GM12801 (cell line): ENCODE data around the gene IGFL1.

Source experiments
- TF ChIP-seq, protein P1 (sequence below): IDR thresholded peaks from one replicate; pipeline ENCODE4 v1.5.1; 2011; ENCODE audit warnings: control low read depth; ENCODE audit not compliant: insufficient read length; ENCODE audit errors: extremely low read depth

The IGFL1 gene

DNA sequence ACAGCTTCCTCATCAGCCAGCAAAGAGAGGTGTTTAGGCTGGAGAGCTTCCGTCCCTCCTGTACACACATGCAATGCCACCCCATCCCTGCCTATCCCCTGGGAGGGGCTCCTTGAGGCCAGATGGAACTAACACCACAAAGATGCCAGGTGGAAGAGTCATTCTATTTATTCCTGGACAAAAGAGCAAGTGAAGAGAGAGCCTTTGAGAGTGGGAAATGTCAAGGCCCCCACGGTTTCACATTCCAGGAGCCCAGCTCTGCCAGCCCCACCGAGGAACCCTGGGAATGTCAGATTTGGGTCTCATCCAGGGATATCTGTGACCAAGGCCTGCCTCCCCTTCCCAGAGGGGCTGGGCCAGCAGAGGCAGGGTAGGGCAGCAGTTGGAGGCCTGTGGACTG is 30.8 kb upstream of the IGFL1 start:
- TF ChIP-seq, protein P1, sequence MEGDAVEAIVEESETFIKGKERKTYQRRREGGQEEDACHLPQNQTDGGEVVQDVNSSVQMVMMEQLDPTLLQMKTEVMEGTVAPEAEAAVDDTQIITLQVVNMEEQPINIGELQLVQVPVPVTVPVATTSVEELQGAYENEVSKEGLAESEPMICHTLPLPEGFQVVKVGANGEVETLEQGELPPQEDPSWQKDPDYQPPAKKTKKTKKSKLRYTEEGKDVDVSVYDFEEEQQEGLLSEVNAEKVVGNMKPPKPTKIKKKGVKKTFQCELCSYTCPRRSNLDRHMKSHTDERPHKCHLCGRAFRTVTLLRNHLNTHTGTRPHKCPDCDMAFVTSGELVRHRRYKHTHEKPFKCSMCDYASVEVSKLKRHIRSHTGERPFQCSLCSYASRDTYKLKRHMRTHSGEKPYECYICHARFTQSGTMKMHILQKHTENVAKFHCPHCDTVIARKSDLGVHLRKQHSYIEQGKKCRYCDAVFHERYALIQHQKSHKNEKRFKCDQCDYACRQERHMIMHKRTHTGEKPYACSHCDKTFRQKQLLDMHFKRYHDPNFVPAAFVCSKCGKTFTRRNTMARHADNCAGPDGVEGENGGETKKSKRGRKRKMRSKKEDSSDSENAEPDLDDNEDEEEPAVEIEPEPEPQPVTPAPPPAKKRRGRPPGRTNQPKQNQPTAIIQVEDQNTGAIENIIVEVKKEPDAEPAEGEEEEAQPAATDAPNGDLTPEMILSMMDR = no peak

GRCh38 chr19:46201454-46202310 is 27.9 kb upstream of the IGFL1 start:
- TF ChIP-seq, protein P1 = no peak

- TF ChIP-seq, protein P1 = no peak
These were observed 27.1 kb upstream of the IGFL1 start for GRCh38 chr19:46202426-46202825.

DNA sequence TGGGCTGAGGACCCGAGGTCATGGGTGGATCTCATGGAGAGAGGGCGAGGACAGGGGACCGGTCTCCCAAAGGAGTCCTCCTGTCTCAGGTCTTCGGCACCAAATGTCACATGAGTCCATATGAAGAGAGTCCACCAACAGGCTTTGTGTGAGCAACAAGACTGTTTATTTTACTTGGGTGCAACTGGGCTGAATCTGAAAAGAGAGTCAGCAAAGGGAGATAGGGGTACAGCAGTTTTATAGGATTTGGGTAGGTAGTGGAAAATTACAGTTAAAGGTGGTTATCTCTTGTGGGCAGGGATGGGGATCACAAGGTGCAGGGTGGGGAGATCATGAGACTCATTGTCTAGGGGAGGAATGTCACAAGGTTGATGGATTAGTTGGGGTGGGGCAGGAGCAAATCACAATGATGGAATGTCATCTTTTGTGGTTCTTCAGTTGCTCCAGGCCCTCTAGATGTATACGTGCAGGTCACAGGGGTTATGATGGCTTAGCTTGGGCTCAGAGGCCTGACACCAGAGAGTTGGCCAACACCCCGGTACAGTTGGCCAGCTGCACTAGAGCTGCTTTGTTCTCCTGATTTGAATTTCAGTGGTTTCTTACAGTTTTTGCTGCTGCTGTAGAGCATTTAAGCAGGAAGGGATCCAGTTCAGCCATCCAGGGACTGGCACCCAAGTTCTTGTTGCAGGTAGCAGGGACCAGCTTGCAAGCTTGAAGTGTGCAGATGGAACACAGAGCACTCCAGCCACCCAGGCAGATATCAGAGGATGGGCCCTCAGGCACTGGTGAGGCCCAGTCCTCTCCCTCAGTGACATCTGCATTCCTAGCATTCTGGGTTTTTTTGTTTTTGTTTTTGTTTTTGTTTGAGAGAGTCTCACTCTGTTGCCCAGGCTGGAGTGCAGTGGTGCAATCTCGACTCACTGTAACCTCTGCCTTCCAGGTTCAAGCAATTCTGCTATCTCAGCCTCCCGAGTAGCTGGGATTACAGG is 26.4 kb upstream of the IGFL1 start:
- TF ChIP-seq, protein P1 = no peak

GRCh38 chr19:46204008-46204407 is 25.5 kb upstream of the IGFL1 start:
- TF ChIP-seq, protein P1 = no peak

- TF ChIP-seq, protein P1 = no peak
These were observed 24.2 kb upstream of the IGFL1 start for GRCh38 chr19:46205183-46205984.

- TF ChIP-seq, protein P1 = no peak
These were observed 23.4 kb upstream of the IGFL1 start for GRCh38 chr19:46206176-46206575.
